ENCODE results near the gene NACC2. TPM values are rescaled to one million over a fixed set of nuclear protein-coding genes. Genes with fewer than 3 reads are reported as not detected.

NACC2 gene
- total and polyA plus RNA-seq, 2 donors (not counting 1 experiment from before 2014, with no cell fraction given) = 0.34 to 1.9 TPM

DNA sequence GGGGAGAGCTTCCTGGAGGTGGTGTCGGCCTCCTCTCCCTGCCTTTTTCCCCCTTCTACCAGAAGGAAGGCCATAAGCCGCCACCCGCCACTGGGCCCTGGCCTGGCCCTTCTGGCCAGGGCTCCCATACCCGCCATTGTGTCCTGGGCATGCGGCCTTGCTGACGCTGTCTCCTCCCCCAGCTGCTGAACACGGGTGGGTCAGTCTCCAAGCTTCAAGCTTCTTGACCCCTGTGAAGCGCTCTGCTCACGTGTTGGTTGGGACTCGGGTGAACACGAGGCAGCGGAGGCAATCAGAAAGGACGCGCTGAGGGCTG lies 109.7 kb downstream of the NACC2 start:
- Mint-ChIP-seq H3K9me3 (ENCODE audit: insufficient read depth) (no peaks in the 10 kb centered on the region), H3K27me3 (peaks cover 3% of the 10 kb centered on the region), H3K4me1 (peaks cover 12% of the 10 kb centered on the region), H3K27ac (no peak overlapping the region), H3K4me3 (no peak overlapping the region)
- Histone ChIP-seq H3K27me3 (replicated peaks in 1 of 4; ENCODE audit: control extremely low read depth in 1 of 4, control insufficient read depth in 3 of 4, insufficient read depth in 4 of 4, low read length in 3 of 4) (peaks cover 0 to 42% (median 2%) of the 10 kb centered on the region in 4 experiments), H2AFZ (ENCODE audit: insufficient read depth, low read depth, low read length, poor library complexity, severe bottlenecking) (no peak overlapping the region), H3K9ac (ENCODE audit: low read length) (no peak overlapping the region), H3K4me3 (ENCODE audit: control extremely low read depth in 1 of 5, extremely low read depth in 1 of 5, insufficient read depth in 1 of 5, low read depth in 2 of 5, low read length in 4 of 5) (no peak overlapping the region), H3K79me2 (ENCODE audit: control insufficient read depth, insufficient read depth, low read length) (no peaks in the 10 kb centered on the region), H3K4me1 (ENCODE audit: control insufficient read depth in 2 of 2, insufficient read depth in 2 of 2, low read length in 2 of 2) (peaks cover 12 to 15% of the 10 kb centered on the region in 2 donors), H3K4me2 (replicated peaks; ENCODE audit: low read depth, low read length, poor library complexity, severe bottlenecking) (no peak overlapping the region), H4K20me1 (ENCODE audit: control insufficient read depth, insufficient read depth, low read length, poor library complexity, severe bottlenecking) (no peaks in the 10 kb centered on the region), H3K27ac (ENCODE audit: low read length in 2 of 2) (no peak overlapping the region), H3K9me3 (ENCODE audit: control extremely low read depth in 1 of 3, control insufficient read depth in 2 of 3, insufficient read depth in 1 of 3, low read length in 2 of 3) (peaks cover 0 to 4% (median 0%) of the 10 kb centered on the region in 3 donors), H3K36me3 (replicated peaks in 1 of 2; ENCODE audit: control extremely low read depth in 1 of 2, control insufficient read depth in 1 of 2, extremely low read depth in 1 of 2, insufficient read depth in 2 of 2, low read length in 1 of 2) (no peaks in the 10 kb centered on the region)
- TF ChIP-seq EZH2 (IDR thresholded peaks at IDR 0.05; ENCODE audit: borderline replicate concordance, insufficient read depth, low read depth, low read length, poor library complexity, severe bottlenecking) = no peak
- TF ChIP-seq, protein P1, sequence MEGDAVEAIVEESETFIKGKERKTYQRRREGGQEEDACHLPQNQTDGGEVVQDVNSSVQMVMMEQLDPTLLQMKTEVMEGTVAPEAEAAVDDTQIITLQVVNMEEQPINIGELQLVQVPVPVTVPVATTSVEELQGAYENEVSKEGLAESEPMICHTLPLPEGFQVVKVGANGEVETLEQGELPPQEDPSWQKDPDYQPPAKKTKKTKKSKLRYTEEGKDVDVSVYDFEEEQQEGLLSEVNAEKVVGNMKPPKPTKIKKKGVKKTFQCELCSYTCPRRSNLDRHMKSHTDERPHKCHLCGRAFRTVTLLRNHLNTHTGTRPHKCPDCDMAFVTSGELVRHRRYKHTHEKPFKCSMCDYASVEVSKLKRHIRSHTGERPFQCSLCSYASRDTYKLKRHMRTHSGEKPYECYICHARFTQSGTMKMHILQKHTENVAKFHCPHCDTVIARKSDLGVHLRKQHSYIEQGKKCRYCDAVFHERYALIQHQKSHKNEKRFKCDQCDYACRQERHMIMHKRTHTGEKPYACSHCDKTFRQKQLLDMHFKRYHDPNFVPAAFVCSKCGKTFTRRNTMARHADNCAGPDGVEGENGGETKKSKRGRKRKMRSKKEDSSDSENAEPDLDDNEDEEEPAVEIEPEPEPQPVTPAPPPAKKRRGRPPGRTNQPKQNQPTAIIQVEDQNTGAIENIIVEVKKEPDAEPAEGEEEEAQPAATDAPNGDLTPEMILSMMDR (IDR thresholded peaks at IDR 0.05) = no peak
- no peak for DNase-seq
- 95% methylated on average over 13 of the region's 14 CpGs for WGBS (ENCODE audit: insufficient coverage)
- intact Hi-C loops (cut with micrococcal nuclease) = no loop called here
- ChIA-PET POLR2A (no interaction called here), CTCF (no interaction called here)
- no peak for ATAC-seq (ENCODE audit: low read depth)

DNA sequence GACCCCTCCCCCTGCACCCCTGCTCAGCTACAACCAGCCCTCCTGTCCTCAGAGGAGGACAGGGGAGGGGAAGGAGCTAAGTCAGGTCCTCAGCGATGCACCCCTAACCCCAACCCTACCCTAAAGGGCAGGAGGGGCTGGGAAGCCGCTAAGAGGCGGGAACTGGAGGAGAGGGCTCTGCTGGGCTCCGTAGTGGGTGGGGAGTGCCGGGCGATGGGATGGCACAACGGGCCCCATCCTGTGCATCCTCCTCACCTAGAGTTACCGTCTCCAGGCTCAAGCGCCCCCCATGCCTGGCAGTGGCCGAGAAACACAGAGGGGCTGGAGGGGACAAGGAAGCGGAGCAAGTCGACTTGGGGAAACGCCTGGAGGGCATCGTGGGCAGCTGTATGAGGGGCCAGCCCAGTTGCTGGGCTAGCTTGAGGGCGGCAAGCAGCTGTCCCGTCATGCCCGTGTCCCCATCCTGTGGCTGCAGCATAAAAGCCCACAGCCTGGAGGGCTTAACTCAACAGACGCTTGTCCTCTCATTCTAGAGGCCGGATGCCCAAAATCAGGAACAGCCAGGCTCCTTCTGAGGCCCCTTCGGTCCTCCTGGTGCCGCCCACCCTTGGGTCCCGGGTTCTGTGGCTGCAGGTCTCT lies 110.9 kb downstream of the NACC2 start:
- TF ChIP-seq, protein P1 (IDR thresholded peaks at IDR 0.05) = no peak
- no peak for TF ChIP-seq EZH2 (IDR thresholded peaks at IDR 0.05; ENCODE audit: borderline replicate concordance, insufficient read depth, low read depth, low read length, poor library complexity, severe bottlenecking)
- ATAC-seq (ENCODE audit: low read depth) = no peak
- POLR2A ChIA-PET = no interaction called here
- H3K36me3 ChIP-seq (replicated peaks in 1 of 2; ENCODE audit: control extremely low read depth in 1 of 2, control insufficient read depth in 1 of 2, extremely low read depth in 1 of 2, insufficient read depth in 2 of 2, low read length in 1 of 2) = no peaks in the 10 kb centered on the region
- no peak overlapping the region for H3K4me2 ChIP-seq (replicated peaks; ENCODE audit: low read depth, low read length, poor library complexity, severe bottlenecking)
- H3K27ac ChIP-seq (ENCODE audit: low read length in 2 of 2) = no peak overlapping the region
- H2AFZ ChIP-seq (ENCODE audit: insufficient read depth, low read depth, low read length, poor library complexity, severe bottlenecking) = no peak overlapping the region
- no peak overlapping the region for H3K4me3 ChIP-seq (ENCODE audit: control extremely low read depth in 1 of 5, extremely low read depth in 1 of 5, insufficient read depth in 1 of 5, low read depth in 2 of 5, low read length in 4 of 5)
- H3K27ac Mint-ChIP-seq = no peak overlapping the region
- peaks cover 0 to 4% (median 0%) of the 10 kb centered on the region in 3 donors for H3K9me3 ChIP-seq (ENCODE audit: control extremely low read depth in 1 of 3, control insufficient read depth in 2 of 3, insufficient read depth in 1 of 3, low read length in 2 of 3)
- peaks cover 5 to 9% of the 10 kb centered on the region in 2 donors for H3K4me1 ChIP-seq (ENCODE audit: control insufficient read depth in 2 of 2, insufficient read depth in 2 of 2, low read length in 2 of 2)
- intact Hi-C loops (cut with micrococcal nuclease) = no loop called here
- no peaks in the 10 kb centered on the region for H3K9me3 Mint-ChIP-seq (ENCODE audit: insufficient read depth)
- H3K4me3 Mint-ChIP-seq = no peak overlapping the region
- WGBS (ENCODE audit: insufficient coverage) = 80% methylated on average over 19 of the region's 22 CpGs
- peaks cover 0 to 38% (median 0%) of the 10 kb centered on the region in 4 experiments for H3K27me3 ChIP-seq (replicated peaks in 1 of 4; ENCODE audit: control extremely low read depth in 1 of 4, control insufficient read depth in 3 of 4, insufficient read depth in 4 of 4, low read length in 3 of 4)
- peaks cover 6% of the 10 kb centered on the region for H3K27me3 Mint-ChIP-seq
- no peaks in the 10 kb centered on the region for H3K79me2 ChIP-seq (ENCODE audit: control insufficient read depth, insufficient read depth, low read length)
- H4K20me1 ChIP-seq (ENCODE audit: control insufficient read depth, insufficient read depth, low read length, poor library complexity, severe bottlenecking) = no peaks in the 10 kb centered on the region
- CTCF ChIA-PET = no interaction called here
- peaks cover 4% of the 10 kb centered on the region for H3K4me1 Mint-ChIP-seq
- no peak overlapping the region for H3K9ac ChIP-seq (ENCODE audit: low read length)
- DNase-seq = no peak
